Thyroid gland (tissue), 4 donors: ENCODE data around the gene KDM1A.

Experiments
- CTCF ChIP-seq, 6 experiments: fragments of 200-600 bp in 3 of 6; fragments of 450-650 bp in 3 of 6; sonication (generic) in 3 of 6; IDR thresholded peaks; one replicate each; pipeline ENCODE4 v1.5.1; 2016 to 2019; ENCODE audit warnings: antibody characterized with exemption in 6 of 6, mild to moderate bottlenecking in 2 of 6, inconsistent platforms in 1 of 6, moderate library complexity in 1 of 6
- POLR2A ChIP-seq, 2 donors: fragments of 450-650 bp; IDR thresholded peaks; one replicate each; pipeline ENCODE4 v1.6.1; 2017; ENCODE audit warnings: antibody characterized with exemption in 2 of 2, mild to moderate bottlenecking in 2 of 2, moderate library complexity in 1 of 2

GRCh38 chr1:23108918-23109533 lies 89.8 kb downstream of the KDM1A start:
- TF ChIP-seq CTCF (IDR thresholded peaks at IDR 0.05), result no peak
- TF ChIP-seq POLR2A (IDR thresholded peaks at IDR 0.05), result no peak
